SK-N-SH treated with all-trans-retinoic acid at 6 μM for 48 hours (cell line): Measurements from ENCODE around the gene IL16.

Source experiments
- ESRRG ChIP-seq: fragments of 250-450 bp; sonication (Bioruptor Pico); IDR thresholded peaks from 2 replicates; pipeline ENCODE4 v1.6.1; 2021; ENCODE audit warnings: mild to moderate bottlenecking
- ISL1 ChIP-seq: fragments of 250-450 bp; sonication (Bioruptor Pico); IDR thresholded peaks from 2 replicates; pipeline ENCODE4 v2.1.2; 2022; ENCODE audit warnings: mild to moderate bottlenecking, moderate library complexity
- OSR1 ChIP-seq: fragments of 250-450 bp; sonication (Bioruptor Pico); IDR thresholded peaks from 2 replicates; pipeline ENCODE4 v1.8.0; 2022; ENCODE audit warnings: moderate library complexity, mild to moderate bottlenecking, inconsistent platforms
- SNAI2 ChIP-seq: fragments of 250-450 bp; sonication (Bioruptor Pico); IDR thresholded peaks from 2 replicates; pipeline ENCODE4 v1.5.0; 2020; ENCODE audit warnings: mild to moderate bottlenecking, moderate library complexity
- ZC3H10 ChIP-seq: fragments of 250-450 bp; sonication (Bioruptor Pico); IDR thresholded peaks from 2 replicates; pipeline ENCODE4 v1.5.1; 2021; ENCODE audit warnings: mild to moderate bottlenecking, moderate library complexity
- ZFP30 ChIP-seq: fragments of 450-650 bp; formaldehyde crosslinking; IDR thresholded peaks from 2 replicates; pipeline ENCODE4 v1.5.0; 2022; ENCODE audit warnings: mild to moderate bottlenecking, moderate library complexity
- ZNF565 ChIP-seq: fragments of 450-650 bp; formaldehyde crosslinking; conservative IDR thresholded peaks from 2 replicates; pipeline ENCODE4 v1.5.0; 2020; ENCODE audit warnings: low read depth, mild to moderate bottlenecking, moderate library complexity
- TF ChIP-seq, protein P1 (sequence below): fragments of 250-450 bp; sonication (Bioruptor Pico); IDR thresholded peaks from 2 replicates; pipeline ENCODE4 v1.8.0; 2020; ENCODE audit warnings: mild to moderate bottlenecking, moderate library complexity, borderline replicate concordance

DNA sequence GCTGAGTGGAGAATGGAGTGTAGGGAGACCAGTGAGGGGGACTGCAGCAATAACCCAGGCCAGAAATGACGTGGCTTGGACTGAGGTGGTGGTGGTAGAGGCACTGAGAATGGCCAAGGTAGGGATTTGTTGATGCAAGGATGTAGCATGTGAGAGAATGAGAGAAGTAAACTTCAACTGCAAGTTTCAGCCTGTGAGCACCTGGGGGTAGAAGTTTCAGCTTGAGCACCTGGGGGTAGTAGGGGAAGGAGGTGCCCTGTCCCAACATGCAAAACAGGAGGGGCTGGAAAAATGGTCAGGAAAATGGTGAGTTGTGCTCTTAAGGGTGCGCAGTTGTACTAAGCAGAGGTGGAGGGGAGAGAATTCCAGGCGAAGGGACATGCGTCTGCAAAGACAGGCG is 31.0 kb downstream of the IL16 start:
- TF ChIP-seq, protein P1, sequence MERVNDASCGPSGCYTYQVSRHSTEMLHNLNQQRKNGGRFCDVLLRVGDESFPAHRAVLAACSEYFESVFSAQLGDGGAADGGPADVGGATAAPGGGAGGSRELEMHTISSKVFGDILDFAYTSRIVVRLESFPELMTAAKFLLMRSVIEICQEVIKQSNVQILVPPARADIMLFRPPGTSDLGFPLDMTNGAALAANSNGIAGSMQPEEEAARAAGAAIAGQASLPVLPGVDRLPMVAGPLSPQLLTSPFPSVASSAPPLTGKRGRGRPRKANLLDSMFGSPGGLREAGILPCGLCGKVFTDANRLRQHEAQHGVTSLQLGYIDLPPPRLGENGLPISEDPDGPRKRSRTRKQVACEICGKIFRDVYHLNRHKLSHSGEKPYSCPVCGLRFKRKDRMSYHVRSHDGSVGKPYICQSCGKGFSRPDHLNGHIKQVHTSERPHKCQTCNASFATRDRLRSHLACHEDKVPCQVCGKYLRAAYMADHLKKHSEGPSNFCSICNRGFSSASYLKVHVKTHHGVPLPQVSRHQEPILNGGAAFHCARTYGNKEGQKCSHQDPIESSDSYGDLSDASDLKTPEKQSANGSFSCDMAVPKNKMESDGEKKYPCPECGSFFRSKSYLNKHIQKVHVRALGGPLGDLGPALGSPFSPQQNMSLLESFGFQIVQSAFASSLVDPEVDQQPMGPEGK: no peak
- no peak for TF ChIP-seq ZNF565
- TF ChIP-seq ZC3H10: no peak
- TF ChIP-seq ESRRG (CRISPR knock-in tag): no peak
- TF ChIP-seq OSR1: no peak
- no peak for TF ChIP-seq ZFP30
- no peak for TF ChIP-seq SNAI2
- TF ChIP-seq ISL1 (CRISPR knock-in tag): no peak
